Smooth muscle cell of the brain vasculature (primary cell): ENCODE results near the gene VSIG10L.
A peak's percentile ranks its signal among the peaks of the same experiment; 100 is the strongest.

Experiments
- DNase-seq: peaks from one replicate; pipeline ENCODE4 v3.0.0-alpha.2; 2012; ENCODE audit warnings: low read depth, low spot score

The VSIG10L gene

DNA sequence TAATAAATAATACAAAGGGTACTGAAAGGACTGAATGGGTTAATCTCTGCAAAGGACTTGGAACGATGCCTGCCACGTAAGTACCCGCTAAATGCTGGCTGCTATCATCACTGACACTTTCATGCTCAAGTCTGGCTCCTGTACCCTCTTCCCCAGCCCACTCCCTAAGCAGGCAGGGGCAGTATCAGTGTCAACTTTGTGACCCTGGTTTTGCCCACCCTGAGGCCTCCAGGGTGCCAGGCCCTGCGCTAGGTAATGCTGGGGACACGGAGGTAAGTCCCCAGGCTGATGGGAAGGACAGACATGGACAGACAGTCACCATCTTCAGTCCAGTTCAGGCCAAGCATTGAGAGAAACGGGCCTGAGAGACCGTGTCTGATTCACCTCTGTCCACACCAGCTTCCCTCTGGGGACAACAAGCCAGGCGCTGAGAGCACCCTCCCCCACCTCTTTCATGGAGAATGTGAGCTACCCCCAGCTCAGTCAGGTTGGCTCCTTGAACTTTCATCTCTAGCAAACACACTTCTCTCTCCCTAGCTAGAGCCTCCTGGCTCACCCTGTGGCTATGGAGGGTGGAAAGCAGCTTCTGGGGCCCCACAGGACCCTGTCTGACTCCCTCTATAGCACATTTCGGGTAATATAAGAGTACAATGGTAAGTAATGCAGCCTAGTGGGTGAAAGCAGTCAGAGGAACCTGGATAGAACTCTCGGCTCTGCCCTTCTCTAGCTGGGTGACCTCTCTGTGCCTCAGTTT lies 23.4 kb upstream of the VSIG10L start:
- no peak for DNase-seq

DNA sequence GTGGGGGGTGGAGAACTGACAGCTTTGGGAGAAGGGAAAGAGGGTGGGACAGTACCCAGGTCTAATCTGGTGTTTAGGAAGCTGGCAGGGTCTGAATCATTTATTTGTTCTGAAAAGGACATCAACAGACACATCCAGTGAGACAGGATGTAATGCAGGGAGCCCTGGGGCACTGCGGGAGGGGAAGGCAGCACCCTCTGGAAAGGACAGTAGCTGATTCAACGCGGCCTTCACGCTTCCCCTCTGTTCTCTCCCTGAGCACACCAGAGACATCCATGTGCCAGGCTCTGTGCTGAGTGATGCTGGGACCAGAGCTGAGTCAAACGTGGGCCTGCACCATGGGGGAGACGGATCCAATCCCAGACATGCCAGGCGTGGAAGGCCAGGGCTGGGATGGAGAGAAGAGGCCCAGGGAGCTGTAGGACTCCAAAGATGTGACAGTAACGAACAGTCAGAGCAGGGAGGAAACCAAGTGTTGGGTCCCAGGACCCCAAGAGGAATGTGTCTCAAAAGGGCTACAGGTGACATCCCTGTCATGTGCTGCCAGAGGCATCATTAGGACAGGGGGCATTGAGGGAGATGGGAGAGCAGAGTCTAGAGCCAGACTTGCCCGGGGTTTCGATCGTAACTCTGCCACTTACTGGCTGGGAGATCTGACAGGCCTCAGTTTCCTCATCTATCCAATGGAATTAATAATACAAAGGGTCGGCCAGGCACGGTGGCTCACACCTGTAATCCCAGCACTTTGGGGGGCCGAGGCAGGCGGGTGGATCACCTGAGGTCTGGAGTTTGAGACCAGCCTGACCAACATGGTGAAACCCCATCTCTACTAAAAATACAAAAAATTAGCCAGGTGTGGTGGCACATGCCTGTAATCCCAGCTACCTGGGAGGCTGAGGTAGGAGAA lies 22.5 kb upstream of the VSIG10L start:
- DNase-seq, result no peak

DNA sequence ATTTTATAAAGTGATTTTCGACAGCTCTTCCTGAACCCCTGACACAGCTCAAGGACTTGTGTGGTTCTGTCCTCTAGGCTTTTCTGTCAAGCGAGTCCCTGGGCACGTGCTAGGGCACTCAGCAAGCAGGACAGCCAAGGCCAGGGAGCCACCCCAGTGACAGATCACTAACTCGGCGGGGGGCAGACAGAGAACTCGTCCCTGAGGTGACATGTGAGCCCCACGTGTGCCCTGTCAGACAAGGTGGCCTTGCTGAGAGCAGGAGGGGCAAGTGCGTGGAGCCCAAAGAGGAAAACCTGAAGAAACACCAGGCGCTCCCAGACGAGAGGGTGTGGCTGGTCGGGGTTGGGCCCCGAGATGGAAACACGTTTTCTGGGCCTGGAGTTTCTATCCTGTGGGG lies 19.3 kb upstream of the VSIG10L start:
- DNase-seq, result no peak

DNA sequence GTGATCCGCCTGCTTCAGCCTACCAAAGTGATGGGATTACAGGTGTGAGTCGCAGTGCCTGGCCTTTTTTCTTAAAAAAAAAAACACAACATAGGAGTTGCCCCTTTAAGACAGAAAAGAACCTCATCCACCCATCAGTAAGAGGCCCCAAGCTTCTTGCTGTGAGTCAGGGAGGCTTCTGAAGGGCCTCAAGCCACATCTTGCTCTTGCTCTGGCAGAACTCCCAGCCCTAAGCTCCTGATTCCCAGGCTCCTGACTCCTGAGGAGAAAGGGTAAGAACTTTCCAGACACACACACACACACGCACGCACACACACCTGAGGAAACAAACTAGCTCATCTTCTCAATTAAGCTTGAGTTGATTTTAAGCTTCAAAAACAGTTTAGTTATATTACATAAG lies 17.4 kb upstream of the VSIG10L start:
- peak; percentile 92 for DNase-seq

DNA sequence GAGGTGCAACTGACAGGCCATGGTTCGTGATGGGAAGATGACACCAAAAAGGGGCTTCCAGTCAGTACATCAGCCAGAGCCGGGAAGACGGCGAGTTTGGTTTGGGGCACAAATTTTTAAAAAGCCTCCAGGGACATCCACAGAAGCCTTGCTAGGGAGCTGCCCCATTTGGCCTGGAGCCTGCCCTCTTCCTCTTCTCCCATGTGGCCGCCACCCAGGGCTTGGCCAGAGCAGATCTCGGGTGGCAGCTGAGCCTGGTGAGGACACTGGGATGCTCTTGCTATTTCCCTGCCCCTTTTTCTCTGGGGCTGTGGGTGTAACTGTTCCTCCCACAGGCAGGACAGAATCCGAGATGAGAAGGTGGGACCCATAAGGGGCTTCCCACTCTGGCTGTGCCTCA lies 16.0 kb upstream of the VSIG10L start:
- no peak for DNase-seq

DNA sequence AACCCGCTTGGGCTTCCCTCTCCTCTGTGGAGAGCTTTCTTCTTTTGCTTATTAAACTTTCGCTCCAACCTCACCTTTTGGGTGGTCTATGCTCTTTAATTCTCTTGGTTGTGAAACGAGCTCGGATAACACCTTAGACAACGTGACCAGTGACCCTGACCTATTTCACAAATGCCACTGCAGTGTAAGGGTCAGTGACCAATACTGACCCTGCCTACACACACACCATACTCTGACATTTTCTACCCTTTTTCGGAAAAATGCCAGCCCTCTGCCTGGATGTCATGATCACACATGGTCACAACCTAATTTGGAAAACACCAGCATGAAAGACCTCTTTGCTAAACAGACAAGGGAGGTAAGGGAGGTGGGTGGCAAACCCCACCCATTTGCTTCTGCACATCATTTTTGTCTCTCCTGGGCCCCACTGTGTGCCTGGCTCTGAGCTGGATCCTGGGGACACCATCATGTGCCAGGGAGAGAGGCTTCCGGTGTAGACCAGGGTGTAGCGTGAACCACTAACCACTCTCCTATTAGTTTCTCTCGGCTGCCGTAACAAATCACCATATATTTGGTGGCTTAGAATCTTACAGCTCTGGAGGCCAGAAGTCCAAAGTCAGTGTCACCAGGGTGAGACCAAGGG lies 14.3 kb upstream of the VSIG10L start:
- DNase-seq, result no peak

DNA sequence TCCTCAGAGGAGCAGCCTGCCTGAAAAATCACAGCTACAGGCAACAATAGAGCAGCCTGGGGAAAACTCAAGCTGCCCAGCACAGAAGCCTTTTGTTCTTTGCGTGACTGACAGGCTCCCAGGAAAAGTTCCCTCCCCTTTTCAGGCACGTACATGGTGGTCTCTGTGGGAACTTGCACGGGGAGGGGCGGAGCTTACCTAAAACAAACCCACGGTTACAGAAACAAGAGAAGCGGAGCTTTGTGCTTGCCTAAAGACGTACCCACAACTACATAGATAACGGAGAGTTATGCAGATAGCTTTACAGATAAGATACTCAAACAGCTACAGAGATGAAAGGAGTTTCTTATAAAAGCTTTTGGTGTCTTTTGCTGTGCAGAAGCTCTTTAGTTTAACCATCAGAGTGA lies 12.8 kb upstream of the VSIG10L start:
- no peak for DNase-seq

DNA sequence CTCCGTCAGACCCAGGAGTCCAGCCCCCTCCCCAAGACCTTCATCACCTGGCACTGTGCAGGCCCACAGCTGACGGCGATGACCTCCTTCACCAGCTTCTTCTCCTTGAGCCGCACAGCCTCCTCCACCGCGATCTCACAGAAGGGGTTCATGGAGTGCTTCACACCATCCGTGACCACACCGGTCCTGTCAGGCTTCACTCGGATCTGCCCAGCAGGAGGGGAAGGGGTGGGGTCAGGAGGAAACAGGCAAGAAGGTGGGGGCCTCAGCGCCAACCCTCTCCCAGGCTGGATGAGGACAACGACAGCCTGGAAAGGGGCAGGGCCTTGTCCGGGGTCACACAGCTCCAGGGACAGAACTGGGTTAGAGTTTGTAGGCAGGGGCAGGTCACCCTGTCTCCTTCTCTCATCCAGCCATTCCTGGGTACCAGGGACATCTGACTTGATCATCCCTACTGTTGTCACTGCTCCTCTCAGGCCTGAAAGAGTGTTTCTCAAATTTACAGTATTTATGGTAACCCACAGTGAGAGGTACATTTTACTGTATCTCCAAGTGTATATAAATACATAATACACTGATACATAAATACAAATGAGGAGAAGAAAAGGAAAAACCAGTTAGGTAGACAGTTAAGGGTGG lies 12.3 kb upstream of the VSIG10L start:
- no peak for DNase-seq

DNA sequence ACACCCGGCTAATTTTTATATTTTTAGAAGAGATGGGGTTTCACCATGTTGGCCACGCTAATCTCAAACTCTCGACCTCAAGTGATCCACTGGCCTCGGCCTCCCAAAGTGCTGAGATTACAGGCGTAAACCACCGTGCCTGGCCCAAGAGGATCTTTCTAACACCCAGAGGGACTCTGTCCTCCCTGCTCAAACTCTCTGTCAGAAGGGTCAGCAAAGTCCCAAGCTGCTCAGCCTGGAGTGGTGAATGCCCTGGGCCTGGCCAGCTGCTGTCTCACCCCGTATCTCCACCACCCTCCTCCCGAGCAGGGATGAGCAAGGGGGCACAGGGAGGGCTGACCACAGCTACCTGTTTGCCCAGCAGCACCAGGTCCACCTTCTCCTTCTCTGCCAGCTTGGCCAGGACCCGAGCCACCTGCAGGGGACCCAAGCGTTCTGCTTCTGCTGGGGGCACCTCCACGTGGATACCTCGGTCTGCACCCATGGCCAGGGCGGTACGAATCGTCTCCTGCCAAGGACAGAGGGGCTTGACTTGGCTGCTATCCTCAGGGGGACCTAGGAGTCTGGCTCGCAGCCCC lies 10.9 kb upstream of the VSIG10L start:
- DNase-seq, result no peak

DNA sequence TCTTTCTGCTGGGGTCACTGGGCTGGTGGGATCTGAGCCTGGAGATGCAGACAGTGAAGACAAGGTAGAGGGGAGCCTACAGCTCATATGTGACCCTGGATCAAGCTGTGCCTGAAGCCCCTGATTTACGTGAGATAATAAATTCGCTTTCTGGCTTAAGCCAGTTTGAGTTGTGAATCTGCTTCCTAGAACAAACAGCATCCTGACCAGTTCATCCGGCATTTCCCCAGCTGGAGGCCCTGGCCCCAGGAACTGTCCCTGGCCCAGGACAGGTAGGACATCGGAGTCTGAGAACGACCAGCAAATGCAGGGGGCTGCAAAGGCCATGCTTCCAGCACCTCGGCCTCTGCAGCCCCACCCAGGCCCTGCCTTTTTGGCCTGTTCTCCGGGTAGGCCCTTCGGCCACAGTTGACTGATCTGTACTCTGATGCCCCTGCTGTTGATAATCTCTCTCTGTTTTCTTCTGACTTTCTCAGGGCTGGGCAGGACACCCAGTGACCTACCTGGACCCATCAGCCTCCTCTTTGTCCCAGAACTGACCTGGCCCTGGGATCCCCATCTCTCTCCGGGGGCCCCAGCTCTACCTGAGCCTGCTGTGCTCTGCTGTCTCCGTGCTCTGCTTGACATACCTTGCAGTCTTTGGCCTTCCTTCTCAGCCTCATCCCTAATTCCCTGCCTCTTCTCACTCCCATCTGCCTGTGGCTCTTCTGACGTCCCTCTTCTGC lies 9.5 kb upstream of the VSIG10L start:
- DNase-seq, result no peak

DNA sequence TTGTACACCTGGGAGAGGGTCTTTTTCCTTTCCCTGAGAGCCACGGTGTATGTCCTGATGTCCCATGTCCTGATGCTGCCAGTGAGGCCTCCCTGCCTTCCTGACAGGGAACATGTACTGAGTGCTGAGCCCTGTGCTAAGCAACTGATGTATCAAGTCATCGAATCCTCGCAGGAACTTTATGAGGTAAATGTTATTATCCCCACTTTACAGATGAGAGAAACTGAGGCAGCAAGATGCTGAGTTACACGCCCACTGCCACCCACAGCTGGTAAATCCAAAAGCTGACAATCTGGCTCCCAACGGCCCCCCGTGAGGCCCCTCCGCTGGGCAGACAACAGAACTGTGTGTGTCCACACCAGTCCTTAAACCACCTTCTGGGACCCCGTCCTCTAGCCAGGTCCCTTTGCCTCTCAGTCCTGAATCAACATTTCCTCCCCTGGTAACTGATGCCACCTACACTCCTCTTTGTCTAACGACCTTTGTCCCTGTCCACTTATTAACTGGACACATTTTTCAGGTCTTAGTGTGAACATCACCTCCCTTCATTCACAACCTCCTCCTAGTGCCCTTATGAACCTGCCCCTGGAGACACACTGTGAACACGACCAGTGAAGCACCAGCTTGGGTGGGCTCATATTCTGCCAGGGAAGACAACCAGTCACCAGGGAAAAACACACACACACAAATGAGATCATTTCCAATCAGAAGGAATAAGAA lies 5.4 kb upstream of the VSIG10L start:
- no peak for DNase-seq

DNA sequence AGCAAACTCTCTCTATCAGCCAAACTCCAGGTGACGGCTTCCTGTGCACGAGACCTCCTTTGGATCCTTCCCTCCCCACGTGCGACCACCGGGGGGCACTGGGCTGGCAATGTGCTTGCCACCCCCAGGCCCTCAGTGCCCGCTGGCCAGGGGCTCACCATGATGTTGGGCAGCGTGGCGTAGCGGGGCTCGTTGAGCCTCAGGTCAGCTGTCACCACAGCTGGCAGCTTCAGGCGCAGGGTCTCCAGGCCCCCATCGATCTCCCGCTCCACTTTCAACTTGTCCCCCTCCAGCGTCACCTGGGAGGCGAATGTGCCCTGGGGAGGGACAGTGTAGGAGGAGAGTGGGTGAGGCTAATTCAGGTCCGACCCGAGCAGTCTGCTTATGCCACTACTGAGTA lies 4.8 kb upstream of the VSIG10L start:
- no peak for DNase-seq

DNA sequence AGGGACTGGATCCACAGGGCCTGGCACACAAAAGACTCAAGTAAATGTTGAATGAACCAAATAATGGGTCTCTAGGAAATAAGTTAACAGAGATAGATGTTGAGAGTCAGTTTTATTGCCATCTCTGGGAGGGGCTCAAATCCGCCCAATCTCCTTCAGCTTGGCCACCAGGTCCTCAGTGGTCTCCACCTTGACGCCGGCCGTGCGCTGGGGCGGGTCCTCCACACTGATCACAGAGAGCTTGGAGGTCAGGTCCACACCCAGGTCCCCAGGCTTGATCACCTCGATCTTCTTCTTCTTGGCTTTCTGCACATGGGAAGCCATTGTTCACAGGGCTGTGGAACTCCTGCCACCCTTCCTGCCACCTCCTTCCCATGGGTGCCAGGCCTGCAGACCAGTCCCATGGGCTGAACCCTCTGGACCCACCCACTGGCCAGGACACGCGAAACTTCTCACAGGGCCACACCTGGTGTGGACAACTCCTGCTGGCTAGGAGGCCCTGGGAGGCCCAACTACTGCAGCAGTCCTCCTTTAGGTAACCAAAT lies 3.2 kb upstream of the VSIG10L start:
- no peak for DNase-seq

DNA sequence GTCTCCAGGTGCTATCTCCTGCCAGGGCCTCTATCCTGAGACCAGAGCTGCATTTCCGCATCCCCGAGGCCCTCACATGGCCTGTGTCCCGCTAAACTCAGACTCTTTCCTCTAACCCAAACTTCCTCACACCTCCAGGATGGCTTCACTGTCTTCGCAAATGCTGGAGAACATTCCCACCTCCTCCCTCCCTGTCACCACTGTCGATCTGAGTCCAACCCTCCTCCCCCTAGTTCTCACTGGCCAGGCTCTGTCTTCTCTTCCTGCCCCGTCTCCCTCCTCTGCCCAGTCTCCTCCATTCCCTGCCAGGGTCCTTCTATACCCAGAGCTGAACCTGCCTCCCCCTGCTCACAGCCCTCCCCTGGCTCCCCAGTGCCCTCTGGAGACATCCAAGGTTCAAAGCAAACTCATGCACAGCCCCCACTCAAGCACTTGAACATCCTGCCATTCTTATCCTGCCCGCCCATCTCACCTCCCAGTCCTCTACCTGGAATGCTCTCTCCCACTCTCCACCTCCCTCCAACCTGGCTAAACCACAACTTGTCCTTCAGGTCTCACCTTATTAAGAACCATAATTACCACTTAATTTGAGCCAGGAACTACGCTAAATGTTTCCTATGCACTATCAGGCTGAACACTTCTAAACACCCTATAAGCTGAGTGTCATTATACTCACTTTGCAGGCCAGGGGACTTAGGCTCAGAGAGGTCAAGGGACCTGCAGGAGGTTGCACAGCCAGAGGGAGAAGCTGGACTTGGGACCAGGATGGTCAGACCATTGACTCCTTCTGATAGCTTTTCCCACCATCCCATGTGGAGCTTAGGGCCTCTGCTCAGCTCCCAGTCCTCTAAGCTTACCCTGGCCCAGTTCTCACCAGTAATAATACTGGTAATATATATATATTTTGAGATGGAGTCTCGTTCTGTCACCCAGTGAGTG lies 961 bp upstream of the VSIG10L start:
- no peak for DNase-seq

DNA sequence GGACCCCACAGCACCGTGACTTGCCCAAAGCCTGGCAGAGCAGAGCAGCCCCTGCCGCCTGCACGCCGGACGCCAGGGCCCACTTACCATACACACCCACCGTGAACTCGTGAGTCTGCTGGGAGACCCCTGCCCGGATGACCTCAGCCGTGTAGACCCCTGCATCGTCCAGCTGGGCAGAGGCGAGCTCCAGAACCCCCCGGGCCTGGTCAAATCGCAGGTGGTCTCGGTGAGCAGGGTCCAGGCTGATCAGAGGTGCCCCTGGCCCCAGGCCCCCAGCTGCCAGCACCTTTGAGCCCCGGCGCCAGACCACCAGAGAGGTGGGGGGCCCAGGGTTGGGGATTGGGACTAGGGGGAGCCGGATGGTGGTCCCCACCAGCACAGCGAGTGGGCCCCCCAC lies 873 bp downstream of the VSIG10L start:
- no peak for DNase-seq

DNA sequence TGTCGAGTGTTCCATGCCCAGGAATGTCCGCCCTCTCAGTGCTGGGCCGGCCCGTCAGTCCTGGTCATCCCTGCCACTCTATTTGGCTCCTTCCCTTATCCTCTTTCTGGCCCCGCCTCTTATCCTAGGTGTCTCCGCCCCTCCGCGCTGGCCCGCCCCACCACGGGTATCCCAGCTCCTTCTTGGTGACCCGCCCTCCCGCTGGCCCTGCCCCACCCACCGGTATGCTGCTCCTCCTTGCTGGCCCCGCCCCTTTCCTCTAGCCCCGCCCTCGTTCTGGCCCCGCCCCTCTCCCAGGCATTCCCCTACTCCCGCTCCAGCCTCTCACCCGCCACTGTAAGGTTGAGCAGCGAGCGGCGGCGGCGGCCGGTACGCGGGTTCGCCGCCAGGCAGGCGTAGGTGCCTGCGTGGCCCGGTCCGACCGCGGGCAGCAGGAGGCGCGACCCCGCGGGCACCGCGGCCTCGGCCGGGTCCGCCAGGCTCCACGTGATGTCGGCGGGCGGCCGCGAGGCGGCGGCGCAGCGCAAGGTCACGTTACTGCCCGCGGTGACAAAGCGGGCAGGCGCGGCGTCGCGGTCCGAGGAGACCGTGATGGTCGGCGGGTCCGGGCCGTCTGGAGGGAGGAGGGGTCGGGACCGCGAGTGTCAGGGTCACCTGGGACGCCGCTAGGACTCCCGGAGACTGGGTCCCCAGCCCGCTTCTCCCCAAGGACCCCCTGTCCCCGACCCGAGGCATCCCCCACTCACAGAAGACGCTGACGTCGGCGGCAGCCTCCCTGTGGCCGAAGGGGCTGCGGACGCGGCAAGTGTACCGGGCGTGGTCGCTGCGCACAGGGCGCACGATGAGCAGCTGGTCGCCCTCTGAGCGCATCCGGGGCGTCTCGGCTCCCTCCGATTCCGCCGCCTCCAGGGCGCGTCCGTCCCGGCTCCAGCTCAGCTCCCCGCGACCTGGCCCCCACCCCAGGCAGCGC lies 2.0 kb downstream of the VSIG10L start:
- peak; percentile 90 for DNase-seq

DNA sequence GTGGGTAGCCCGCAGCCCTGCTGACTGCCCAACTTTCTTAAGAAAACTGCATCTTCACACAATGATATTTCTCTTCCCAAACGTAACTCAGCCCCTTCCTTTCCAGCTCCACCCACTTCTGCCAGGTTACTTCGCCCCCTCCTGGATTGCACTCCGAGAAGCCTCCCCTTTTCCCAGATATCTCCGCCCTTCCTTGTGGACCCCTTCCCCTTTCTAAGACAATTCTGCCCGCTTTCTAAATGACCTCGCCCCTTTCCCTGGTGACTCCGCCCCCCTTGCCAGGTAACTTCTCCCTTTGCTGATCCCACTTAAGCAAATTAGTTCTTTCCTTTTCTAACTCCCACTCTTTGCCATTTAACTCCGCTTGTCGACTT lies 2.6 kb downstream of the VSIG10L start:
- DNase-seq, result no peak
